ENCODE results near the gene TMEM161A. TPM values are rescaled to one million over a fixed set of nuclear protein-coding genes. Genes with fewer than 3 reads are reported as not detected.

The TMEM161A gene
- total and polyA plus RNA-seq, 2 of the 13 experiments (the other 11 are each of a cell fraction or from before 2014, with no cell fraction given), result 25.9 to 31.4 TPM

GRCh38 chr19:19171821-19172532 is 33.7 kb upstream of the TMEM161A start (continued):
- no peak for TF ChIP-seq ZNF562 (CRISPR knock-in tag; IDR thresholded peaks at IDR 0.05; ENCODE audit: borderline replicate concordance)
- no peak for TF ChIP-seq ZNF737 (CRISPR knock-in tag; IDR thresholded peaks at IDR 0.05; ENCODE audit: borderline replicate concordance)
- no peak for TF ChIP-seq ZNF720 (CRISPR knock-in tag; IDR thresholded peaks at IDR 0.05)
- peak; percentile 57; the same call in 1 of the 2 replicates for TF ChIP-seq ZBTB7A (CRISPR knock-in tag; IDR thresholded peaks at IDR 0.05)
- 0 out of 2 replicates have a peak, but pooled peaks have one; percentile 27 for TF ChIP-seq ZBTB21 (CRISPR knock-in tag; IDR thresholded peaks at IDR 0.05)
- TF ChIP-seq ZNF674 (CRISPR knock-in tag; IDR thresholded peaks at IDR 0.05; ENCODE audit: low read depth), result 0 out of 2 replicates have a peak, but pooled peaks have one; percentile 34
- TF ChIP-seq NRL (CRISPR knock-in tag; IDR thresholded peaks at IDR 0.05; ENCODE audit: borderline replicate concordance), result no peak
- TF ChIP-seq THYN1 (CRISPR knock-in tag; IDR thresholded peaks at IDR 0.05; ENCODE audit: borderline replicate concordance, low read depth), result no peak
- TF ChIP-seq TRAFD1 (CRISPR knock-in tag; IDR thresholded peaks at IDR 0.05; ENCODE audit: borderline replicate concordance), result no peak
- no peak for TF ChIP-seq ATF7 (IDR thresholded peaks at IDR 0.05)
- TF ChIP-seq ATF7 (CRISPR knock-in tag; IDR thresholded peaks at IDR 0.05), result no peak
- no peak for TF ChIP-seq ZNF256 (CRISPR knock-in tag; conservative IDR thresholded peaks at IDR 0.05)
- TF ChIP-seq THAP11 (CRISPR knock-in tag; IDR thresholded peaks at IDR 0.05), result peak; percentile 72
- TF ChIP-seq ZNF367 (CRISPR knock-in tag; IDR thresholded peaks at IDR 0.05; ENCODE audit: borderline replicate concordance), result no peak
- TF ChIP-seq HNRNPH1 (optimal IDR thresholded peaks at IDR 0.05; ENCODE audit: low read depth, low read length), result no peak
- peak; percentile 59; the same call in 1 of the 2 replicates for TF ChIP-seq FOXJ3 (CRISPR knock-in tag; IDR thresholded peaks at IDR 0.05; ENCODE audit: borderline replicate concordance)
- TF ChIP-seq ZNF563 (CRISPR knock-in tag; IDR thresholded peaks at IDR 0.05), result no peak
- no peak for TF ChIP-seq BRF2 (CRISPR knock-in tag; IDR thresholded peaks at IDR 0.05)
- no peak for TF ChIP-seq CEBPZ (IDR thresholded peaks at IDR 0.05; ENCODE audit: low read length)
- TF ChIP-seq U2AF1 (optimal IDR thresholded peaks at IDR 0.05; ENCODE audit: low read depth, low read length), result no peak
- TF ChIP-seq ZNF816 (CRISPR knock-in tag; IDR thresholded peaks at IDR 0.05; ENCODE audit: borderline replicate concordance), result no peak
